MG63 (cell line): Measurements from ENCODE around the gene SLC12A7. TPM values are rescaled to one million over a fixed set of nuclear protein-coding genes. Genes with fewer than 3 reads are reported as not detected.
"Not testable (repeated sequence)": the region's sequence is repeated elsewhere in the genome, so short reads cannot be mapped to it uniquely, and the experiment has no call there.

Experiments
- DNase-seq: peaks from one replicate; pipeline ENCODE4 v3.0.0-alpha.2; 2020
- H3K27me3 ChIP-seq: fragments of 250-450 bp; sonication (Bioruptor Pico); 2 replicates; pipeline ENCODE4 v1.5.1; 2020; ENCODE audit warnings: mild to moderate bottlenecking, moderate library complexity
- H3K36me3 ChIP-seq: fragments of 250-450 bp; sonication (Bioruptor Pico); 2 replicates; pipeline ENCODE4 v1.5.1; 2020; ENCODE audit warnings: mild to moderate bottlenecking, moderate library complexity
- H3K4me3 ChIP-seq: fragments of 250-450 bp; sonication (Bioruptor Pico); 2 replicates; pipeline ENCODE4 v1.5.1; 2020; ENCODE audit warnings: mild to moderate bottlenecking, moderate library complexity
- H3K9me3 ChIP-seq: fragments of 250-450 bp; sonication (Bioruptor Pico); 2 replicates; pipeline ENCODE4 v1.5.1; 2020; ENCODE audit warnings: mild to moderate bottlenecking, moderate library complexity
- total RNA-seq: library from RNA; depleted of rRNA; stranded (reverse); fragments of >200 nt; shearing (Covaris generic); gene quantifications from 2 replicates; pipeline ENCODE4 v1.2.3, GENCODE V29; 2014; ENCODE audit warnings: low replicate concordance

The SLC12A7 gene
- total RNA-seq, 1 experiment from 2014 or later = 39.7 TPM

- no peak overlapping the region for H3K4me3 ChIP-seq
- no peak for DNase-seq
- H3K9me3 ChIP-seq = no peaks in the 10 kb centered on the region
- H3K27me3 ChIP-seq = no peaks in the 10 kb centered on the region; the same call in 1 of the 2 replicates
- no peaks in the 10 kb centered on the region; the same call in 1 of the 2 replicates for H3K36me3 ChIP-seq
These were observed 84.0 kb downstream of the SLC12A7 start for GRCh38 chr5:1027631-1028441.

- Histone ChIP-seq H3K9me3 (no peaks in the 10 kb centered on the region), H3K36me3 (no peaks in the 10 kb centered on the region; the same call in 1 of the 2 replicates), H3K4me3 (no peak overlapping the region), H3K27me3 (no peaks in the 10 kb centered on the region; the same call in 1 of the 2 replicates)
- no peak for DNase-seq
These were observed 84.9 kb downstream of the SLC12A7 start for GRCh38 chr5:1026700-1027621.

GRCh38 chr5:1021969-1022336 is 89.9 kb downstream of the SLC12A7 start:
- DNase-seq, H3K9me3 ChIP-seq, H3K4me3 ChIP-seq, H3K27me3 ChIP-seq: not testable (repeated sequence)
- peaks cover 10% of the 10 kb centered on the region for H3K36me3 ChIP-seq

GRCh38 chr5:1021136-1021968 is 90.5 kb downstream of the SLC12A7 start:
- peaks cover 10% of the 10 kb centered on the region for H3K36me3 ChIP-seq
- no peak for DNase-seq
- H3K9me3 ChIP-seq = no peaks in the 10 kb centered on the region
- no peaks in the 10 kb centered on the region for H3K27me3 ChIP-seq
- H3K4me3 ChIP-seq = no peak overlapping the region

GRCh38 chr5:1020452-1020961 is 91.4 kb downstream of the SLC12A7 start:
- no peaks in the 10 kb centered on the region for H3K9me3 ChIP-seq
- H3K27me3 ChIP-seq = no peaks in the 10 kb centered on the region
- H3K4me3 ChIP-seq = no peak overlapping the region
- no peak for DNase-seq
- H3K36me3 ChIP-seq = peaks cover 10% of the 10 kb centered on the region

- no peaks in the 10 kb centered on the region for H3K9me3 ChIP-seq
These were observed 92.6 kb downstream of the SLC12A7 start for GRCh38 chr5:1019001-1019905.

GRCh38 chr5:1018596-1018995 is 93.3 kb downstream of the SLC12A7 start:
- peaks cover 10% of the 10 kb centered on the region for H3K36me3 ChIP-seq

More at GRCh38 chr5:1019001-1019905, 92.6 kb downstream of the SLC12A7 start:
- peaks cover 10% of the 10 kb centered on the region for H3K36me3 ChIP-seq
- no peak overlapping the region for H3K4me3 ChIP-seq
- no peaks in the 10 kb centered on the region for H3K27me3 ChIP-seq
- no peak for DNase-seq

GRCh38 chr5:1017691-1018455 is 94.0 kb downstream of the SLC12A7 start:
- Histone ChIP-seq H3K36me3 (peaks cover 10% of the 10 kb centered on the region), H3K27me3 (no peaks in the 10 kb centered on the region), H3K9me3 (no peaks in the 10 kb centered on the region), H3K4me3 (no peak overlapping the region)
- no peak for DNase-seq

More at GRCh38 chr5:1018596-1018995, 93.3 kb downstream of the SLC12A7 start:
- no peak for DNase-seq
- no peak overlapping the region for H3K4me3 ChIP-seq
- H3K27me3 ChIP-seq = no peaks in the 10 kb centered on the region
- no peaks in the 10 kb centered on the region for H3K9me3 ChIP-seq

GRCh38 chr5:1017056-1017455 is 94.8 kb downstream of the SLC12A7 start:
- Histone ChIP-seq H3K36me3 (peaks cover 10% of the 10 kb centered on the region), H3K9me3 (no peaks in the 10 kb centered on the region), H3K4me3 (no peak overlapping the region), H3K27me3 (no peaks in the 10 kb centered on the region)
- no peak for DNase-seq

GRCh38 chr5:1016476-1016875 is 95.4 kb downstream of the SLC12A7 start:
- no peaks in the 10 kb centered on the region for H3K9me3 ChIP-seq
- H3K36me3 ChIP-seq = peaks cover 12% of the 10 kb centered on the region
- no peak for DNase-seq
- no peaks in the 10 kb centered on the region for H3K27me3 ChIP-seq
- H3K4me3 ChIP-seq = no peak overlapping the region

- no peak for DNase-seq
- H3K9me3 ChIP-seq = no peaks in the 10 kb centered on the region
- peaks cover 13% of the 10 kb centered on the region for H3K36me3 ChIP-seq
- H3K4me3 ChIP-seq = no peak overlapping the region
- H3K27me3 ChIP-seq = no peaks in the 10 kb centered on the region
These were observed 95.8 kb downstream of the SLC12A7 start for GRCh38 chr5:1016036-1016435.

- no peaks in the 10 kb centered on the region for H3K27me3 ChIP-seq
- no peak for DNase-seq
- H3K9me3 ChIP-seq = no peaks in the 10 kb centered on the region
- H3K4me3 ChIP-seq = no peak overlapping the region
- peaks cover 13% of the 10 kb centered on the region for H3K36me3 ChIP-seq
These were observed 96.4 kb downstream of the SLC12A7 start for GRCh38 chr5:1015507-1015906.

GRCh38 chr5:1014781-1015221 is 97.1 kb downstream of the SLC12A7 start:
- H3K27me3 ChIP-seq = no peaks in the 10 kb centered on the region; the same call in 1 of the 2 replicates
- peaks cover 13% of the 10 kb centered on the region for H3K36me3 ChIP-seq
- no peak overlapping the region for H3K4me3 ChIP-seq
- DNase-seq = no peak
- no peaks in the 10 kb centered on the region for H3K9me3 ChIP-seq

- no peak overlapping the region for H3K4me3 ChIP-seq
- no peak for DNase-seq
- H3K9me3 ChIP-seq = no peaks in the 10 kb centered on the region
- H3K36me3 ChIP-seq = peaks cover 13% of the 10 kb centered on the region
- peaks cover 4% of the 10 kb centered on the region; the same call in 1 of the 2 replicates for H3K27me3 ChIP-seq
These were observed 97.5 kb downstream of the SLC12A7 start for GRCh38 chr5:1014346-1014745.

GRCh38 chr5:1013948-1014301 is 97.9 kb downstream of the SLC12A7 start:
- Histone ChIP-seq H3K9me3 (no peaks in the 10 kb centered on the region), H3K4me3 (no peak overlapping the region), H3K27me3 (peaks cover 6% of the 10 kb centered on the region; the same call in 1 of the 2 replicates), H3K36me3 (peaks cover 13% of the 10 kb centered on the region)
- no peak for DNase-seq
